HG03039 (cell line): ENCODE measurements around the gene VBP1.
"Not testable (repeated sequence)": the region's sequence is repeated elsewhere in the genome, so short reads cannot be mapped to it uniquely, and the experiment has no call there.

Experiments used
- ATAC-seq: cut with Tn5 transposase; IDR thresholded peaks from one replicate; pipeline ENCODE4 v1.9.1; 2021; ENCODE audit warnings: mild to moderate bottlenecking, moderate library complexity; ENCODE audit not compliant: unreplicated experiment

Gene VBP1

DNA sequence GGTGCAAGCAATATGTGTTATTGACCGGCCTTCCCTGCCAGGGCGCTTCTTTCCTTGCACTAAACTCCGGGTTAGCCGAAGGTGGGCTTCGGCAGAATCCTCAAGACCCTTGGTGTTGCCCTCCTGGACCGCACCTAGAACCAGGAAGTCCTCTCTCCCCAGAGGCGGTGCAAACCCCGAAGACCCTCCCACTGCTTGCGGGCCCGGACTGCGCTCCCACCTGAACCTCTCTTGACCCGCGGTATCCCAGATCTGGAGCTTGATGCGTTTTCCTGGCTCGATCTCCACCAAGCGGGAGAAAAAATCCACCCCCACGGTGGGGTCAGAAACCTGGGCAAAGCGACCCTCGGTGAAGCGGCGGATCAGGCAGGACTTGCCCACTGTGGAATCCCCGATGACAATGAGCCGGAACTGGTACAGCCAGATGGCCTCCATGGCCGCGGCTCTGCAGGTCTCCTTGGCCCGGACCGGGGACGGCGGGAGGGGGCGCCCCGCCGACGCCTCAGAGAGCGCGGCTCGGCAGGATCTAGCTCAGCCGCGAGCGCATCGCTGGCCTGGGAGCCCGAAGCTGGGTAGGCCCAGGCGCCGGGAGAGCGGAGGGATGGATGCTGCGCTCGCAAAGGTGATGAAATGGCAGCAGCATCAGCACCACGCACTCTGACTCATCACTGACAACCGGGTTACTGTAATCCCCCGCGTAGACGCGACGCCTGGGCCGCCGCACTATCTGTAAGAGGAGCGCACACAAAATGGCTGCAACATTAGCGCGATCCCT is 47.8 kb downstream of the VBP1 start, which contains the start of gene RAB39B:
RAB39B (minus strand) TSS at position 638 of the 775 bp plus-strand sequence; CDS start at position 435, 203 bp downstream.
- ATAC-seq: peak; percentile 97

DNA sequence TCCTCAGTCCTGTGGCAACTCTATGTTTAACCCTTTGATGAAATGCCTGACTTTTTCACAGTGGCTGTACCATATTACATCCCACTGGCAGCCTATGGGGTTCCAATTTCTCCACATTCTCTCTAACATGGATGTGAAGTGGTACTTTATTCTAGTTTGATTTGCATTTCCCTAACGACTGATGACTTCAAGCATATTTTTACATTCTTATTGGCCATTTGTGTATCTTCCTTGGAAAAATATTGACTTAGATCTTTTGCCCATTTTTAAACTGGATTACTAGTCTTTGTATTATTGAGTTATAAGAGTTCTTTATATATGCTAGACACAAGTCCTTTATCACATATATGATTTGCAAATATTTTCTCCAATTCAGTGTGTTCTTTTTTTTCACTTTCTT is 50.2 kb downstream of the VBP1 start:
- no peak for ATAC-seq

GRCh38 chrX:155267995-155268394 is 51.7 kb downstream of the VBP1 start:
- not testable (repeated sequence) for ATAC-seq

- ATAC-seq: no peak
Measured at GRCh38 chrX:155270969-155271368, 54.7 kb downstream of the VBP1 start.

- no peak for ATAC-seq
Measured at GRCh38 chrX:155279873-155280272, 63.6 kb downstream of the VBP1 start.
